CD4-positive, alpha-beta T cell treated with Interleukin-10 for 1 hour (primary cell): ENCODE results near the gene OSBPL5.
"Not testable (repeated sequence)": the region's sequence is repeated elsewhere in the genome, so short reads cannot be mapped to it uniquely, and the experiment has no call there.

Source experiments
- DNase-seq: peaks from one replicate; pipeline ENCODE4 v3.0.0-alpha.2; 2020

OSBPL5 gene

DNA sequence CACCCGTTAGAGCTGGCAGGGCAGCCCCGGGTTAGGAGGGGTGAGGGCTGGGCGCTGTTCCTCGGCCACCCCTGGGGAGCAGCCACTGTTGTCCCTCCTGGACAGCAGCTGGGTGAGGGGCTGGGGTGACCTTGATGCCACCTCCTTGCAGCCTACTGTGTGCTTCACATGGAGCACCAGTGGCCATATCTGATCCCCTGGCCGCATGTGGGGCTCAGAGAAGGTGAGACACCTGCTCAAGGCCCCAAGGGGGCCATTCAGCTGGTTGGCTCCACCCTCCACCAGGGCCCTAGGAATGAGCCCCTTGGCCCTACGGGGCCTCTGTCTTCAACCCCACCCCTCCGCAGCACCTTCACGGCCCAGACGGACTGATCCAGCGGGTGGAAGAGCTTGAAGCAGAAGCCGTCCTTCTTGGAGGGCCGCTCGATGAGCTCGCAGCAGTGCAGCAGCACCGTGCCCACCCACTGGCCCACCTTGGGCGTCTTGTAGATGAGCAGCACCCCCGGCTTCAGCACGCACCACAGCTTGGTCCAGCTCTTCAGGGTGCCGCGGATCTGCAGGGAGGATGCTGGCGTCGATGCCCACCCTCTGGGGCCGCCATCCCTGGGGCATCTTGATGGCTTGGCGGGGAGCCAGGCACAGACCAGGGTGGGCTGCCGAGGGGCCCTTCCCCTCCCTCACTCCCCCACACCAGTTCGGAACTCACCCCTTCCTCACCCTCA is 44.9 kb downstream of the OSBPL5 start:
- no peak for DNase-seq

DNA sequence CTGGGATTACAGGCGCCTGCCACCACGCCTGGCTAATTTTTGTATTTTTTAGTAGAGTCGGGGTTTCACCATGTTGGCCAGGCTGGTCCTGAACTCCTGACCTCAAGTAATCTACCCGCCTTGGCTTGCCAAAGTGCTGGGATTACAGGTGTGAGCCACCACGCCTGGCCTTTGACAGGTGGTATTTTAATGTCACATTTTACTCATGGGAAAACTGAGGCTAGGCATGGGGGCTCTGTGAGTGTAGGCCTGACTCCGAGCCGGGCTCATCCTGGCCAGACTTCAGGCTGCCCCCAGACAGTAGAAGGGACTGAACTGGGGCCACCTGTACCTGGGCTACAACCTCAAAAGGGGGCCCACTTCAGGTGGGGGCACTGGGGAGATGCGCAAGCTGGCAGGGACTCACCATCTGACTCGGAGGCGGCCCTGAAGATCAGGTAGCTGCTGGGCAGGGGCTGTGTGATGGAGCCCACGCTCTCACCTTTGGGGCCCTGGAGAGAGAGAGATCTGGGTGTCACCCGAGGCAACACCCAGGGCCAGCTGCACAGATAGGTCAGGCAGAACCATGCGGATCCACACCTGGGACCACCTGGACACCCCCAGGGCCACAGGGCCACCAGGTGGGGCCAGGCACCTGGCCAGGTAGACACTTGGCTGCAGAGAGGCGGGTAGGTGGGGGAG is 45.8 kb downstream of the OSBPL5 start:
- no peak for DNase-seq

DNA sequence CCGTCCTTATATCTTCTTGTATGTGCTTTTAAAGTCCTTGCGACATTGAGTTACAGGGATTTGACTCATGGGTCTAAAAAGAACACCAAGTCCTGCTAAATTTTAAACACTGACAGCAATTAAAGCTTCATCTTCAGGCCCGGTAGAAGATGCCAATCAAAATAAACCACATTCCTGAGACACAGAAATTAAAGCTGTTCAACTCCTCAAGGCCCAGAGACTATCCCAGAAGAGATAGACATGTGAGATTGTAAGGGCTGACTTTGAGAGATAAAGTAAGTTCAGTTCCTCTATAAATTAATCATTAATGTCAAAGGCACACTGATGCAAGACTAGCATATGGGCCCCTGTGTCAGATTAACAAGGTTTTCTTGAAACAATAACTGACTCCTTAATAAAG is 49.8 kb downstream of the OSBPL5 start:
- no peak for DNase-seq

DNA sequence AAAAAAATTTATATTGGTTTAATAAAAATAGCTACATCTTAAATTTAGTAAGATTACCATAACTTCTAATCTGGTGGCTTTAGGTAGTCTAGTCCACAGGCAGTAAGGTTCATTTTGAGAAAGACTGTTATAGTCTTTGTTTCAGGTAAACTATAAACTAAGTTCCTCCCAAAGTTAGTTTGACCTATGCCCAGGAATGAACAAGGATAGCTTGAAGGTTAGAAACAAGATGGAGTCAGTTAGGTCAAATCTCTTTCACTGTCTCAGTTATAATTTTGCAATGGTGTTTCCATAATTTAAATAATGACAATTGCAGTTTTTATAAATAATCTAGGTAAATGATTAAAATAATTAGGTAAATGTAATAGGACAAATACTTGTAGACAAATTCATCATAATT is 51.4 kb downstream of the OSBPL5 start:
- DNase-seq = not testable (repeated sequence)

DNA sequence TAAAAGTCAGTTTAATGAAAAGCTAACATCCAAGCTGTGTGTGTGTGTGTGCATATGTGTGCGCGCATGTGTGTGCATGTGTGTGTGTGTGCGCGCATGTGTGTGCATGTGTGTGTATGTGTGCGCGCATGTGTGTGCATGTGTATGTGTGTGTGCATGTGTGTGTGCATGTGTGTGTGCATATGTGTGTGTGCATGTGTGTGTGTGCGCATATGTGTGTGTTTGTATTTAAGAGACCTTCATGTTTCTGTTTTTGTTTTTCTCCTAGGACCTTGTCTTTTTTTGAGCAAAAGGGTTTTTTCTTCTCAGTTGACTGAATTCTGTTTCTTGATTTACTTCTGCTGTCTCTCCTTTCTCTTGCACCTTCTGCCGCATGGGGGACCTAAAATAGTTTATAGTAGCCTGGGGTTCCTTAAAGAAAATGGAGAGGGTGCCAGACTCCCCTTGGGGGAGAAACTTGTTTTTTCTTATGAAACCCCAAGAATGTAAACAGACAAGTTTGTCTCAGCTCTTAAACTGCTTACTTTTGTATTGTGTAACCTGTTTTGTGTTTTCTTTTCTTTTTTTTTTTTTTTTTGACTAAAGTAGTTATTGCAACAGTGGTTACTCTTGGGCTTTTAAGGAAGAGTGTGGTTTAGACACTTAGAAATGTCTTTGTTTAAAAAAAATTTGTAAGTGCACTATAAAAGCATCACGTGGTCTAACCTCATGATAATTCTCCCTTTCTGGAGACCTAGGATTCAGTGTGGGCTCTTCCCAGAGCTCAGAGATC is 53.0 kb downstream of the OSBPL5 start:
- DNase-seq = no peak

DNA sequence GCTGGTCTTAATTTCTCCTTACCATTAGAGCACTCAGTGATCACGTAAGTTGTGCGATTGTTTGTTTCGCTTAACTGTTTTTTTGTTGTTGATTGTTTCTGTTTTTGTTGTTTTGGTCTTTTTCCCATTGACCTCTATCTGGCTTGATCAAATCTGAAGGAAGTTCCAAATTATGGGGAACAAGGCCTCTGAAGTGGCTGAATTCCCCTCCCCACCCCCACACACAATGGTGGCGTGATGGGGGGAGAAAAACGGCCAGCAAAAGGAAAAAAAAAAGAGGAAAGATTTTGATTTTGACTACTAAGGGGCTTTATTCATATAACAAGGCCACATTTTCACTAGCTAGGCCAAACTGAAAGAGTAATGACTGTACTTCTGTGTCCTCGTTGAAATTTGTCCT is 53.6 kb downstream of the OSBPL5 start:
- DNase-seq = no peak

DNA sequence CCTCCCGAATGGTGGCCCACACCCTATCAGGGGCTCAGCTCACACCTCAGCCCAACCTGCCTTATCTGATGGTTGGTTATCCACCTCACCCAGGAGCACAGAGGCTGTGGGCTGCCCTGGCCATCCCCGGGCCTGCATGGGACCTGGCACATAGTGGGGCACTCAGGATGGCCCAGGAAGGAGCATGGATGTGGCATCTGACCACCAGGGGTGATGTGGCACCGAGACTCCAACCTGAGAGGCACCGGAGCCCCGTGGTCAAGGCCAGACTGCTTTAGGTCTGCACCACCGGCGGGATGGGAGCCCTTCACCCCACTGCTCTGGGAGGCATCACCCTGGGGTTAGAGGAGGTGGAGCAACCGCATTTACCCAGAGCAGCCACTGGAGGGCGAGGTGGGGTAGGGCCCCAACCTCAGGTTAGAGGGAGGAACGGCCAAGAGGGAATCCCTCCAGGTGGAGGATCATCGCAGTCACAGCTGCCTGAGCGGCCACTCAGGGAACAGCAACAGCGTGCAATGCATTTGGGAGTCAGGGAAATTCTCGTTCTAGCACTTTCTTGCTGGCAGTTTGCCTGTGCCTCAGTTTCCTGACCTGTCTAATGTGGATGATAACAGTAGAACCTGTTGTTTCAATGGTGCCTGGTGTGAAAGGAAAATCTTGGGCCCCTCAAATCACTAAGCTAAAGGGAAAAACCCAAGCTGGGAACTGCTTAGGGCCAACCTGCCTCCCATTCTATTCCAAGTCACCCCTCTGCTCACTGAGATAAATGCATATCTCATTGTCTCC is 55.0 kb downstream of the OSBPL5 start:
- peak; percentile 45 for DNase-seq

DNA sequence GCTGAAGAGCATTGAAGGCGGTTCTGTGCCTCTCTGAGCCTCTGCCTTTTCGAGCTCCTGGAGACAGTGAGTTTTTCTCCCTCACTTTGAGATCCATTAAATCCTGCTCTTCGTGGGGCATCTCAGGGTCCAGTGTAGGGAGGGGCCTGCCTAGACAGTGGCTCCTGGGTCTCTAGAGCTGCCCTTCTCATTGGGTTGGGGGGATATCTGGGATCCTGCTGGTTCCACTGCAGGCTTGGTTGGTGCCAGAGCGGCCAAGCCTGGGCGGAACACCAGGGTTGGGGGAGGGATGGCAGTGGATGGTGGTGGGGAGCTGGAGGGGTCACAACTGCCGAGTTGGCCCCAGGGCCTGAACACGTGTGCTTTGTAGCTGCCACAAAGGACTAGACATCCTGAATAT is 55.7 kb downstream of the OSBPL5 start:
- no peak for DNase-seq

DNA sequence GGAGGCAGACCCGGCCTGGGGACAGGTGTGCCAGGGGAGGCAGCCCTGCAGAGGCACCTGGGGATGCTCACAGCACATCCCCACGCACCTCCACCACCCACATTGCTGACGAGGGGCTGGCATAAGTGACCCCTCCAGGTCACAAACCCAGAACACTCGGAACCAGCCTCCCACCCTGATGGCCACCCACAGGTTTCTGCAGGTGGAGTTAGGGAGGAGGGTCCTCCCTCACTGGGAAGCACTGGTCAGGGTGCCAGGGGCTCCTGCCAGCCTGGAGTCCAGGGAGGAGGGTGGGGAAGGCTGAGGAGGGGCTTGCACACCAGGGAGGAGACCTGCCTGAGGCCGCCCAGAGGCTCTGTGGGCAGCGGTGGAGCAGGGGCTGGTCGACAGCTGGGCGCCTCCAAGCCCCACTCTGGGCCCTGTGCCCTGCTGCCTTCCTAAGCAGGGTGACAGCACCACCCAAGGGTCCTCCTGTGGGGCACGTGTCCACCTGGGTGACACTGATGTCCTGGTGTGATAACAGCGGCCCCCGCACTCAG is 56.9 kb downstream of the OSBPL5 start:
- no peak for DNase-seq

DNA sequence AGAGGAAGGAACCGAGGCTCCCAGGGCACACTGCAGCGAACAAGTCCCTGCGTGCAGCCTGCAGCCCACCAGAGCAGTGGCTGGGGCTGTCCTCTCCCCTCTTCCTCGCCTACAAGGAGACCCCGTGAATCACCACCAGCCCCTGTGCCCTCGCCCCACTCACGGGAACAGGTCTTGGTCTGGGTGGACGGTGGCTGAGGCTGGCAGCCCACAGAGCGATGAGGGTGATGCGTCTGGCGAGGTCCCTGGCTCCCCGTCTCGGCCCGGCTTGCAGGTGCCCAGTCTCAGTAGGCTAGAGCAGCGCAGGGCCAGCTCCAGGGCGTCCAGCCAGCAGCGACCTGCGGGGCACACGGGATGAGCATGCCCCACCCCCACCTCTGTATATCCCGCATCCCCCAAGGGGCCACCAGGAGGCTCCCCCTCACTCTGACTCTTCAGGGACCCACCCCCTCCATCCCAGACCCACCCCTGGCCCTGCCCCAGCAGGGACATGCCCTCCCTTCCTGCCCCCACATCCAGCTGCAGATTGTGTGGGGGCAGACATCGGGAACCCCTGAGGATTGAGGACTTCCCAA is 57.4 kb downstream of the OSBPL5 start:
- no peak for DNase-seq

DNA sequence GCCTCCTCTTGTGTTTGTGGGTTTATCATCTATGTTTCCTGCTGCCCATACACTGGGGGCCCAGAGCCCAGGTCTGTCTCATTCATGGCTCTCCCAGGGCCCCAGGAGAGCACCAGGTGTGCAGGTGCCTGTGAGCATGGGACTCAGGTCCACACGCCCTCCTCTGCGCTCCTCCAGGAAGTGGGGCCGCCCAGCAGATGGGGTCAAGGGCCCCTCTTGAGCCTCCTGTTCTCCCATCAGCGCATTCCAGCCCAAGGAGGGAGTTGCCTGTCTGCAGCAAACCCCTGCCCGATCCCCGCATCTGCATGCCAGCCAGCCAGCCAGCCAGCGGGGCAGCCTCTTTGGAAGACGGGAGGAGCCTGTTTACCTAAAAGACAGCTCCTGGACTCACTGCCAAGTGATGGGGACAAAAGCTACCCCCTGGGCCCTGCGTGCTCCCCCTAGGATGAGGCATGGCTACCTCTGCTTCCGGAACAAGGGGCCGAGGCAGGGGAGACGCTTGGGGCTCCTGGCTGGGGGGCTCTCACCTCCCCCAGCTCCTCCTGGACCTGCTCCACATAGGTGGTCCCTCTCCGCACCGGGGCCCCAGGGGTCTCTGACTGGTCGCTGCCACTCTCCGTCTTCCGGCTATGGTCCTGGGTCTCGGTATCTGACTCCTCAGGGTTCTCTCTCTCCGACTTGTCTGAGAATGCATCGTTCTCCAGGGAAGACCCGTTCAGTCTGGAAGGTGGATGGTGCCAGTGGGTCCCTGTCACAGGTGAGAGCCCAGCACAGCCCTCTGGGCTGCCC is 58.2 kb downstream of the OSBPL5 start:
- no peak for DNase-seq

DNA sequence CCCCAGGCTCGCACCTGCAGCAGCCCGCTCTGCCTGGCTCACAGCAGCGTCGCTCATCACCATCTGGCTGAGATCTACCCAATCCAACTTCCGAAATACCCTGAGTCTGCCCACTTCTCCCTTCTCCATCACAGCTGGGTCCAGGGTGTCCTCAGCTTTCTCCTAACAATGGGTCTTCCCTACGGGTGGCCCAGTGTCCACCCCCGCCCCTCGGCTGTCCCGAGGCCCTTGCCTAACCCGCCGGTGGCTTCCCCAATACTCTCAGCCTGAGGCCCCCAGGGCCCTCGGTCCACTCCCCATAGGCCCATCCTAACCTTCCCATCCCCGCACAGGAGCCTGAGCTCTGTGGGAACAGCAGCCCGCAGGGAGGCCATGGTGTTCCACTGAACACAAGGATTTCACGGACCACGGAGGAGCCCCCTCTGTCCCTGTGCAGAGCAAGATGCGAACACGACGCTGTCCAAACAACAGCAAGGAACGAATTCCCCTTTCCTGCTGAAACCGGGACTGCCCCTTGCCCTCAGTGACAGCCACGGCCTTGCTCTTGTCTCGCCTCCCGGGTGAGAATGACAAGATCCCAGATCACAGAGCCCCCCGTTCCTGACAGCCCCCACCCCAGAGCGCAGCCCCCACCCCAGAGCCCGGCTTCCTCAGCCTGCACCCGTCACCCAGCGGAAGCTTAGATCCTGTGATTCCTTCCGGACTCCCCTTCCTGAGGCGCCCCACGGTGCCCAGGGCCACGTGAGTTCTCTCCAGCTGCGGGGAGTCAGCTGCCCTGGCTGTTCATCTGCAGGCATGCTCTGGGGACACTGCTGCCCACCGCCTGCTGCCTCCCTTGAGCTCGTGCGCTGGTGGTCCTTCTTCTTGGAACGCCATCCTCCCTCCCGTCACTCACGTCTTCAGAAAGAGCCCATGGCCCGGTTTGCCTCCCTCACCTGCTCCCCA is 59.0 kb downstream of the OSBPL5 start:
- DNase-seq = no peak

DNA sequence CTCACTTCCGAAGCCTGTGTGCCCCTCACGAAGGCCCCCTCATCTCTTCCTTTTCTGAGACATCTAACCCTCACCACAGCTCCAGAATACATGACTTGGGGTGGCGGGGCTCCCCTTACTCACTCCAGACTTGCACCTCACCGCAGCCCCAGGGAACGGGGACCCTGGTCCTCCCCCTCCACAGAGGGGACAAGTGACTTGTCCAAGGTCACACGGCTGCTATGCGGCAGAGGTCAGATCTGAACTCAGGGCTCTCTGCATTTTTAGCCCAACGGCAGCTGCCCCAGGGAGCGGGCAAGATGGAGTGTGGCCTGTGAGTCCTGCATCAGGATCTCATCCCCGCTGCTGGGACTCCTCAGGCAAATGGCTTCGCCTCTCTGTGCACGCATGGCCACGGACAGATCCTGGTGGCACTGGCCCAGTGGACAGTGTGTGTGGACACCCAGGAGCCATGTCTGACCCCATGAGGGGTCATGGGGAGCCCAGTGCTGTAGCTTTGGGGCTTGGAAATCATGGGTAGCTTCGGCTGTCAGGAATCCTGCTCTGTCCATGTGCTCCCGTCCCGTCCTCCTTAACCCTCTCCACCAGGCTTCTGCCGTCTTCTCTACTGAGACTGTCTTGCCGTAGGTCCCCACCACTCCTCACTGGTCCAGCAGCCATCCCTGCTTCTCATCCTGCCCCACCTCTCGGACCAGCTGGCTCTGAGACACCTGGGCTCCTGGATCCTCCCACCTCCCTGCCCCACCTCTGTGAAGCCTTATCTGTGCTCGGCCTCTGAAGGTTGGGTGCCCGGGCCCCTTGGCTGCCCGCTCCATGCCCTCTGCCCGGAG is 59.9 kb downstream of the OSBPL5 start:
- DNase-seq = no peak

DNA sequence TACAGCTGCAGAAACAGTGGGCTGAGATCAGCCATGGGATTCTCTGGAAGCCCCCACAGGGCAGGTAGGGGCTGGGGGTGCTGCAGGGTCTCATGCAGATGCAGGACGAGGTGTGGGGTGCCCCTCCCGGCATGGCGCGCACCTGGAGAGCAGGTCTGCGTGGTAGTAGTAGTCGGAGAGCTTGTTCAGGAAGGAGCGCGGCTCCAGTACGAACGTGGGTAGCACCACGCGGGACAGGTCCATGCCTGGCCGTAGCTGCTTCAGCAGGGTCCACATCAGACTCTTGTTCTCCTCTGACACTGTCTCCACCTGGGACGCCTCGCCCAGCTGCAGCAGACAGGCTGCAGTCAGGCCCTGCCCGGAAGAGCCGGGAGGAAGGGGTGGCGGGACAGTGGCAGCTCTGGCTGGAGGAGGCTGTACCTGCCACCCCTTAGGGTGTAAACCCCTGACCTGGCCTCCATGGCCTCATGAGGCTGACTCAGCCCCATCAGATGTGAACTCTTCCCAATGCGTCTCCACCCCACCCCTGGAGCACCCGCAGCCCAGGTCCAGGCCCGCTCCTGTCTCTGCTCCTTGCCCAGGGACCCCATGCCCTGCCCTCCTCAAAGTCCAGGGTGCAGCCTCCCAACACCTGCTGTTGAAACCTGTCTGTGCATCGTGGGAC is 60.9 kb downstream of the OSBPL5 start:
- DNase-seq = no peak

DNA sequence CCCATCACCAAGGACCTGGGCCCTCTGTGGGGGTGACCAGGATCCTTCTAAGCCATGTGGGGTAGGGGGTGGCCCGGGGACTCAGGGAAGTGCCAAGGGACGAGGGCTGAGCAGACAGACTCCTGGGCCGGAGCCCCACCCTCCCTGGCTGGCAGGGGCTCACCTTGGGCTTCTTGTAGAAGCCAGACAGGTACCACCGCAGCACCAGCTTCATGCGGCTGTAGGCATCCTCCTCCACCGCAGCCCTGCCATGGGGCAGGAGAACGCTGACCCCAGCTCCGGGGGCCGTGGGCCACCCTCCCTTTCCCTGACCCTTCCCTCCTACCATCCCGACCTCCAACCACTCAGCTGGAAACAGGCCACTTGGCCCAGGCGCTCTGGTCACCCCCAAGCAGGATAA is 62.0 kb downstream of the OSBPL5 start:
- no peak for DNase-seq

DNA sequence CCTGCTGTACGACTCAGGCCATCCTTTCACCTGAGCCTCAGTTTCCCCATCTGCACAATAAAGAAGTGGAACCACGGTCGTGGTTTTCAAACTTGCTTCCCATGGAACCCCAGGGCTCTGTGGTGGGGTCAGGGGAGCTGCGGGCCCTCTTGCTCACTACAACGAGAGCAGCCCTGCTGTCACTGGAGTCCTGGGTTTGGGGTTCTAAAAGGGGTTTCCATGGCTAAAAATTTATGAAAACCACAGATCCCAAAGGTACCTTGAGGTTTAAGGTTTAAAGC is 62.5 kb downstream of the OSBPL5 start:
- no peak for DNase-seq

DNA sequence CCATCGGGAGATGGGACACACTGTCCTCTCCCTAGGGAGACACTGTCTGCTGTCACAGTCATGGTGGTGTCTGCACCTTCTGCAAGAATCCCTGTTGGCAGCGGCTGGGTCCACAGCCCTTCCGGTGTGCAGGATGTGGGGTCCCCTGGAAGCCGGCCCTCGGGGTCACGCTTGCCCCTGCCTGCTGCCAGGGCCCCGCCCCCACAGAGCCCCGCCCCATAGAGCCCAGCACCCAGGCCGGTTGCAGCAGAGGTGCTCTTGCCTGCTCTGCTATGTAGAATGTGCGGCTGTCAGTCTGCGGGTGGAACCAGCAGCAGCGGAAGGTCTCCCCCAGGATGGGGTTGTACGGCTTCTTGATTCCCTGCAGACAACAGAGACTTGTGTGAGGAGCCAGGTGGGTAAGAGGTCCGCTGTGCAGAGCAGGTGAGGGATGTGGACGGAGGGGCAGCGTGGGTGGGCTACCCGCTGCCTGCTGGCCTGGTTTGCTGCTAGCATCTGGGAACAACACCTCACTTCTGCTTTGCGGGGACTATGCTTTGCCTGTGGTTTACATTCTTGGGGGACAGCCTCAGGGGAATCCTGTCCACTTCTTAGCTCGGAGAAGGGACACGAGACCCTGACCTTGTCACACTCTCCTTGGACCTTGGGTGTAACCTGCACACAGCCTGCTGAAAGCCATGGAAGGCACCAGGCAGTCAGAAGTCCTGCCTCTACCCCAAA is 63.0 kb downstream of the OSBPL5 start:
- no peak for DNase-seq

DNA sequence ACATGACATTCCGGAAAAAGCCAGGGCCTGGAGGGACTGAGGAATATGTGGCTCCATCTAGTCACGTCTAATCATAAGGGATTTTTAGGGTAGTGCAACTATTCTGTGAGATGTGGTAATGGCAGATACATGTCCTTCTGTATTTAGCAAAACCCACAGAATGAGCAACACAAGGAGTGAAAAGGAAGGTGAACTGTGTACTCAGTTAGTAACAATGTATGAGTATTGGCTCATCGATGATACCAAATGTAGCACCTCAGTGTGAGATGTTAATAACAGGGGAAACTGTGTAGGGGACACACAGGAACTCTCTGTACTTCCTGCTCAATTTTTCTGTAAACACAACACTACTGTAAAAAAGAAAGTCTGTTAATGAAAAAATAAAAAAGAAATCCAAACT is 65.9 kb downstream of the OSBPL5 start:
- peak; percentile 11 for DNase-seq
